IPS-11a (cell line): ENCODE results near the gene MEIS3.
"Not testable (repeated sequence)": the region's sequence is repeated elsewhere in the genome, so short reads cannot be mapped to it uniquely, and the experiment has no call there.

Source experiments
- H3K4me3 ChIP-seq: one replicate; pipeline ENCODE4 v1.5.1; 2013; ENCODE audit warnings: low read depth, low read length, control low read depth

The MEIS3 gene

GRCh38 chr19:47388721-47389120 lies 30.6 kb downstream of the MEIS3 start:
- not testable (repeated sequence) for H3K4me3 ChIP-seq

- H3K4me3 ChIP-seq, result not testable (repeated sequence)
Observed at GRCh38 chr19:47387623-47388022, 31.7 kb downstream of the MEIS3 start.

GRCh38 chr19:47386582-47386981 lies 32.7 kb downstream of the MEIS3 start:
- not testable (repeated sequence) for H3K4me3 ChIP-seq

DNA sequence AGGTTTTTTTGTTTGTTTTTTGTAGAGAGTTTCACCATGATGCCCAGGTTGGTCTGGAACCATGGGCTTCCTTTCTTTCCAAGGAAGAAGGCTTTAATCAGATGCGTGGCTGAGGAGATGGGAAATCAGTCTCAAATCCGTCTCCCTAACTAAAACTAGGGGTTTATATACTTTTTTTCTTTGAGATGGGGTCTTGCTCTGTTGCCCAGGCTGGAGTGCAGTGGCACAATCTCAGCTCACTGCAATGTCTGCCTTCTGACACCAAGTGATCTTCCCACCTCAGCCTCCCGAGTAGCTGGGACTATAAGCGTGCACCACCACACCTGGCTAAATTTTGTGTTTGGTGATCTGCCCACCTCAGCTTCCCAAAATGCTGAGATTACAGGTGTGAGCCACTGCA lies 34.8 kb downstream of the MEIS3 start:
- H3K4me3 ChIP-seq, result not testable (repeated sequence)

GRCh38 chr19:47383890-47384289 lies 35.4 kb downstream of the MEIS3 start:
- not testable (repeated sequence) for H3K4me3 ChIP-seq

GRCh38 chr19:47381653-47382279 lies 37.6 kb downstream of the MEIS3 start:
- no peak overlapping the region for H3K4me3 ChIP-seq

- no peak overlapping the region for H3K4me3 ChIP-seq
Observed at GRCh38 chr19:47381121-47381520, 38.2 kb downstream of the MEIS3 start.

- H3K4me3 ChIP-seq, result no peak overlapping the region
Observed at GRCh38 chr19:47380559-47380958, 38.8 kb downstream of the MEIS3 start.

DNA sequence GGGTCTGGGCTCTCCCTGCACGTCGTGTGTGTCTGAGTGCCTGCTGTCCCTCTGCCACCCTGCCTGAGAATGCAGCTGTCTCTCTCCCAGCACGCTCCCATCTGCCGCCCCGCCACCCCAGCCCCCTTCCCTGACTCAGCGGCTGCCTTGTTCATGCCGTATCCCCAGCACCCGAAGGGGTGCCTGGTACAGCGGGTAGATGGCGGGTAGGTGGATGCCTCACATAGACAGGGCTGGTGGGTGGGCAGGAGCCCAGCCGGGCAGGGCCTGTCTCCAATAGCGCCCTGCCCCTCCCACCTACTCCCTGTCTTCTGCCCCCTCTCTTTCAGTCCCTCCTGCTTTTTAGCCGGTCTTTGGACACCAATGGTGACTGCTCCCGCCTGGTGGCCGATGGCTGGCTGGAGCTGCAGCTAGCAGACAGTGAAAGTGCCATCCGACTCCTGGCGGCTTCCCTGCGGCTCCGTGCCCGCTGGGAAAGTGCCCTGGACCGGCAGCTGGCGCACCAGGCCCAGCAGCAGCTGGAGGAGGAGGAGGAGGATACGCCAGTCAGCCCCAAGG lies 39.9 kb downstream of the MEIS3 start:
- no peak overlapping the region for H3K4me3 ChIP-seq

GRCh38 chr19:47378246-47378645 lies 41.1 kb downstream of the MEIS3 start:
- H3K4me3 ChIP-seq, result no peak overlapping the region

- H3K4me3 ChIP-seq, result no peak overlapping the region
Observed at GRCh38 chr19:47377801-47378200, 41.5 kb downstream of the MEIS3 start.

DNA sequence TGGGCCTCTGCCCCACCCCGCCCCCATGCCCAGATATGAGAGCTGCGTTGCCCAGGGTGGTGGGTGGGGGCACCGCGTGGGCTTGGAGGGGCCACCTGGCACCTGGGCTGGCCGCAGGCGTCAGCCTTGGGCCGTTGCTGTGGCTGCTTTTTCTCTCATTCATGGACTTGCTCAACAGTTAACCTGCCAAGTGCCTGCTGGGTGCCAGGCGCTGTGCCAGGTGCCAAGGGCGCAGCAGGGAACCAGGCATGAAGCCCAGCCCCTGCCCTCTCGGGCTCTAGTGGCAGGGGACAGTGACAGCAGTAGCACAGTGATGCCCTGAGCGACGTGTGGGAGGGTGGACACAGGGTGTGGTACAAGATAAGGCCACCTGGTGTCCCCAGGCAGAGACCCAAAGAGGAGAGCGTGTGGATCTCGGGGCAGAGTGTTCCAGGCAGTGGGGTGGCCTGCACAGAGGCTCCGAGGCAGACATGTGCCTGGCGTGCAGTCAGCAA lies 42.1 kb downstream of the MEIS3 start:
- no peak overlapping the region for H3K4me3 ChIP-seq

GRCh38 chr19:47376589-47377144 lies 42.7 kb downstream of the MEIS3 start:
- H3K4me3 ChIP-seq, result no peak overlapping the region

DNA sequence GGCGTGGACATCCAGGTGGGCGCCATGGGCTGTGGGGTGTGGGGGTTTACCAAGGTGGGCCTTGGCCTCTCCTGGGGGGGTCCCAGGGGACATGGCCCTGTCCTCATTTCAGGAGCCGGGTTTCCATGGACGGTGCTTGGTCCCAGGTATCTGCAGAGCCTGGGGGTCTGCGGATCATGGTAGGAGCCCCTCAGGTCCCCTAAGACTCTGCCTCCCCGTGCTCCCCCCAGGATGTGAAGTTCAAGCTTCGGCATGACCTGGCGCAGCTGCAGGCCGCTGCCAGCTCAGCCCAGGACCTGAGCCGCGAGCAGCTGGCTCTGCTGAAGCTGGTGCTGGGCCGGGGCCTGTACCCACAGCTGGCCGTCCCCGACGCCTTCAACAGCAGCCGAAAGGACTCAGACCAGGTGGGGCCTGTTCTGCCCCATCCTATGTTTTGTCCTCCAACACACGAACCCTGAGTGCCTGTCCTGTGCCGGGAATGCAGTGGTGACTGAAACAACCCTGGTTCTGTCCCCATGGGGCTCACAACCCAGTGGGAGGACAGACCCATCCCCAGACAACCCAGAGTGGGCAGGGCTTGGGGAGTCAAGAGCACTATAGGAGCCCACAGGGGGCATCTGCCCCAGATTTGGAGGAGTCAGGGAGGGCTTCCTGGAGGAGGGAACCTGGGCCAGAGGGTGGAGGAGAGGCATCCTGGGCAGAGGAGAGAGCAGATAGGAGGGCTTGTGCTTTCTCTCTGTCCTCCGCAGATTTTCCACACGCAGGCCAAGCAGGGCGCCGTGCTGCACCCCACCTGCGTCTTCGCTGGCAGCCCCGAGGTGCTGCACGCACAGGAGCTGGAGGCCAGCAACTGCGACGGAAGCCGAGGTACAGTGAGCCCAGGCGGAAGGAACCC lies 43.4 kb downstream of the MEIS3 start:
- H3K4me3 ChIP-seq, result no peak overlapping the region

- no peak overlapping the region for H3K4me3 ChIP-seq
Observed at GRCh38 chr19:47374876-47375693, 44.2 kb downstream of the MEIS3 start.

DNA sequence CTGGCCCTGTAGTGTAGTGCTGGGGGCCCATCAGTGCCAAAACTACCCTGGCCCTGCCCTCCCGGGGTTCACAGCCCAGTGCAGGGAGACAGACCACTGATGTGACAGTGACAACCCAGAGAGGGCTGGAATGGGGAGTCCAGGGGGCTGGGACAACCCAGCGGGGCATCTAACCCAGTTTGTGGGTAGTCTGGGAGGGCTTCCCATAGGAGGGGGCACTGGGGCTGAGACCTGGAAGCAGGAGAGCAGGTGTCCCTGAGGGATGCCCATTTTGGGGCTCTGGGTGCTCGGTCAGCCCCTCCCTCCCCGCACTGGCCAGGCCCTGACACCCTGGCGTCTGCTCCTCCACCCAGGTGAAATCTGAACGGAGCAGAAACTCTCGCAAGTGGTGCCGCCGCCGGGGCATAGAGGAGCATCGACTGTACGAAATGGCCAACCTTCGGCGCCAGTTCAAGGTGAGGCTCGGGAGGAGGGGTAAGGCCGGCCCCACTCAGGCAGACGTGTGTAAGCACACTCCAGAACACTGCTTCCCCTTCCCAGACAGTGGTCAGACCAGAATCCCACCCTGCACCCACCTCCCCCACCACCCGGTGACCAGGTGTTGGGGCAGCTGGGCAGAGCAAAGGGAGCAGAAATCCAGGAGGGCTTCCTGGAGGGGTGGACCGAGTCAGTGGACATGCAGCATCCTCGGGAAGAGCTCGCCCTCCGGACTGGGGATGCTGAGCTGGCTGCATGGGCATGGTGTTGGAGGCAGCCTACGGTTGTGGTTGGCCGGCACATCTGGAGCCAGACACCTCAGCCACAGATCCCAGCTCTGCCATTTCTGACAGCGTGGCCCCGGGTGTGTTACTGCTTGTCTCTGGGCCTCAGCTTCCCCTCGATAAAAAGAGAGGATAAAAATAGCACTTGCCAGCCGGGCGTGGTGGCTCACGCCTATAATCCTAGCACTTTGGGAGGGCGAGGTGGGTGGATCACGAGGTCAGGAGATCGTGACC lies 45.8 kb downstream of the MEIS3 start:
- no peak overlapping the region for H3K4me3 ChIP-seq

GRCh38 chr19:47372603-47373002 lies 46.7 kb downstream of the MEIS3 start:
- H3K4me3 ChIP-seq, result no peak overlapping the region

- no peak overlapping the region for H3K4me3 ChIP-seq
Observed at GRCh38 chr19:47371261-47371660, 48.1 kb downstream of the MEIS3 start.

- no peak overlapping the region for H3K4me3 ChIP-seq
Observed at GRCh38 chr19:47370045-47370611, 49.2 kb downstream of the MEIS3 start.
